HFFc6 (cell line): Measurements from ENCODE around the gene MRPS33. TPM values are rescaled to one million over a fixed set of nuclear protein-coding genes. Genes with fewer than 3 reads are reported as not detected.
"Not testable (repeated sequence)": the region's sequence is repeated elsewhere in the genome, so short reads cannot be mapped to it uniquely, and the experiment has no call there.

ENCODE experiments used
- DNase-seq: peaks from one replicate; pipeline ENCODE4 v3.0.0-alpha.2; 2018
- H3K27ac Mint-ChIP-seq: 2 replicates; pipeline ENCODE4 v1.8.0; 2020; ENCODE audit warnings: mild to moderate bottlenecking, mixed read lengths
- H3K27me3 Mint-ChIP-seq: 2 replicates; pipeline ENCODE4 v1.8.0; 2021; ENCODE audit warnings: mild to moderate bottlenecking, moderate library complexity, mixed read lengths; ENCODE audit not compliant: insufficient read depth
- H3K36me3 Mint-ChIP-seq: 2 replicates; pipeline ENCODE4 v1.8.0; 2021; ENCODE audit warnings: low read depth, mixed read lengths
- H3K4me1 Mint-ChIP-seq: 2 replicates; pipeline ENCODE4 v1.8.0; 2020; ENCODE audit warnings: low read depth, mixed read lengths
- H3K4me3 Mint-ChIP-seq: 2 replicates; pipeline ENCODE4 v1.8.0; 2020; ENCODE audit warnings: mild to moderate bottlenecking, moderate library complexity, mixed read lengths
- H3K9me3 Mint-ChIP-seq: 2 replicates; pipeline ENCODE4 v1.8.0; 2020; ENCODE audit warnings: mild to moderate bottlenecking, mixed read lengths
- CTCF ChIP-seq: fragments of 200-600 bp; sonication (generic); IDR thresholded peaks from 2 replicates; pipeline ENCODE4 v1.5.0; 2021; ENCODE audit warnings: antibody characterized with exemption, mild to moderate bottlenecking
- total RNA-seq, 6 experiments: library from RNA; stranded (reverse); fragmentation: NEBNext Ultra II Directional; extraction: Animal tissue kit (Norgen Biotek cat#: 25700); gene quantifications; 2 replicates in 1 of 6; 3 replicates in 5 of 6; pipeline ENCODE4 v1.2.3, GENCODE V29; 2021

MRPS33 gene
- total RNA-seq, 6 experiments from 2014 or later: 61.7 to 78.9 (median 68.1) TPM

DNA sequence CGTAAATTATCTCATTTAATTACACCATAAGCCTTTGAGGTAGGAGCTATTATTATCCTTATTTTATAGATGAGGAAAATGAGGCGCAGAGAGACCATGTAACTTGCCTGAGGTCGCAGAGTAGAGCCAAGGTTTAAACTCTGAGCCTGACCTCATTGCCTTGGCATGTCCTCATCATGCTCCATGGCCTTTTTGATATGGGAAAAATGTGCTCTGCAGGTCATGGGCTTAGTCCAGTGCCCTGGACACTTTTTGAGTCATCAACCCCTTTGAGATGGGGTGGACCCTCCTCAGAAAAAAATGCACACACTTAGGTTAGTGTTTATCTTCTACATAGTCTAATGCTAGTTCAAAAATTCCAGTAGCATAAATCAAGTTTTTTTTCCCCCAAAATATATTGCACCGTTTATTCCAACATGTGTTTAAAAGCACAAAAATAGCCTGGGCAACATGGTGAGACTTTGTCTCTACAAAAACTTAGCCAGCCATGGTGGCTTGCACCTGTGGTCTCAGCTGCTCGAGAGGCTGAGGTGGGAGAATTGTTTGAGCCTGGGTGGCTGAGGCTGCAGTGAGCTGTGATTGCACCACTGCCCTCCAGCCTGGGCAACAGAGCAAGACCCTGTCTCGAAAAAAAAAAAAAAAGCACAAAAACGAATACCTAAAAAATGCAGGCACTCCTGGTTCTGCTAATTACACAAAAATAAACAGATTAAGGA is 30.5 kb upstream of the MRPS33 start:
- peaks cover 7% of the 10 kb centered on the region for H3K9me3 Mint-ChIP-seq
- DNase-seq: peak; percentile 56
- H3K27me3 Mint-ChIP-seq: no peaks in the 10 kb centered on the region
- peaks cover 78% of the 10 kb centered on the region for H3K4me1 Mint-ChIP-seq
- H3K36me3 Mint-ChIP-seq: peaks cover 12% of the 10 kb centered on the region
- H3K27ac Mint-ChIP-seq: peak overlapping the region; percentile 89
- TF ChIP-seq CTCF: no peak
- peak overlapping the region; percentile 61 for H3K4me3 Mint-ChIP-seq

DNA sequence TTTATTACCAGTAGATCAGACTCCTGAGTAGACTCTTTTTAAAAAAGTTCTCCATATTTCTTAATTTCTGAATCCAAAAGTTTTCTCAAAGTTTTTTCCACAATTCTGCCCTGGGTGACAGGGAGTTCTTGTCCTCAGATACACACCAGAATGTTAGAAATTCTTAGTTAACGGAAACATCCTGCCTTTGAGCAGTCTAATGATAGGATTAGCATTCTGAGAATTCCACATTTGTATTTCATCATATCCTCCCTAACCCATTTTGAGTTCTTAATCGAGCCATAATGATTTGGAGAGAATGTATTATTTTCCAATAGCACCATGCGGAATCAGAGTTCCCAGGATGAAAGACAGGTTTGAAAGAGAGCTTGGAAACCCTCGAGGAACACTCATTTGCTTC is 28.9 kb upstream of the MRPS33 start:
- DNase-seq: peak; percentile 4
- H3K4me3 Mint-ChIP-seq: peak overlapping the region; percentile 10; the same call in 1 of the 2 replicates
- H3K36me3 Mint-ChIP-seq: peaks cover 12% of the 10 kb centered on the region
- peaks cover 82% of the 10 kb centered on the region for H3K4me1 Mint-ChIP-seq
- TF ChIP-seq CTCF: no peak
- H3K9me3 Mint-ChIP-seq: peaks cover 7% of the 10 kb centered on the region
- peak overlapping the region; percentile 63 for H3K27ac Mint-ChIP-seq
- no peaks in the 10 kb centered on the region; the same call in 1 of the 2 replicates for H3K27me3 Mint-ChIP-seq

- TF ChIP-seq CTCF: no peak
- no peaks in the 10 kb centered on the region; the same call in 1 of the 2 replicates for H3K27me3 Mint-ChIP-seq
- peaks cover 72% of the 10 kb centered on the region for H3K4me1 Mint-ChIP-seq
- H3K36me3 Mint-ChIP-seq: peaks cover 12% of the 10 kb centered on the region
- no peak overlapping the region for H3K4me3 Mint-ChIP-seq
- H3K27ac Mint-ChIP-seq: peak overlapping the region; percentile 60
- DNase-seq: no peak
- H3K9me3 Mint-ChIP-seq: peaks cover 7% of the 10 kb centered on the region
These were observed 27.8 kb upstream of the MRPS33 start for GRCh38 chr7:141042222-141043193.

DNA sequence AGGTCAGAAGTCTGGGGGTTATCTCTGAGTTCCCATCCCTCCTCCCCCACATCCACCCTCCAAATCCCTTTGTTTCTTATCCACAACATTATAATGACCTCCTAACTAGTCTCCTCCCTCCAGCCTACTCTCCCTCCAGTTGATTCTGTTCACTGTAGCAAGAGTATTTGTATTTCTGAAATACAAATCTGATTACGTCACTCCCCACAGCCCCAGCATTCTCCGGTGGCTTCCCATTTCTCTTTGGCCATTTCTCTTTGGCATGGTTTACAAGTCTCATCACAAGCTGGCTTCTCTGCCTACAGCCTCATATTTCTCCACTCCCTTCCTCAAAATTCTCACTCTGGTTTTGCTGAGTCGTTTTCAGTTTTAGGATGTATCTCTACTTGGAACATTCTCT is 24.6 kb upstream of the MRPS33 start:
- peak overlapping the region; percentile 60 for H3K4me3 Mint-ChIP-seq
- peak; percentile 35 for DNase-seq
- H3K36me3 Mint-ChIP-seq: no peaks in the 10 kb centered on the region

DNA sequence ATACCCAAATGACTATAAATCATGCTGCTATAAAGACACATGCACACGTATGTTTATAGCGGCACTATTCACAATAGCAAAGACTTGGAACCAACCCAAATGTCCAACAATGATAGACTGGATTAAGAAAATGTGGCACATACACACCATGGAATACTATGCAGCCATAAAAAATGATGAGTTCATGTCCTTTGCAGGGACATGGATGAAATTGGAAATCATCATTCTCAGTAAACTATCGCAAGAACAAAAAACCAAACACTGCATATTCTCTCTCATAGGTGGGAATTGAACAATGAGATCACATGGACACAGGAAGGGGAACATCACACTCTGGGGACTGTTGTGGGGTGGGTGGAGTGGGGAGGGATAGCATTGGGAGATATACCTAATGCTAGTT is 23.3 kb upstream of the MRPS33 start:
- H3K4me1 Mint-ChIP-seq: peaks cover 29% of the 10 kb centered on the region
- not testable (repeated sequence) for H3K27me3 Mint-ChIP-seq, H3K4me3 Mint-ChIP-seq, DNase-seq, H3K36me3 Mint-ChIP-seq, H3K9me3 Mint-ChIP-seq, H3K27ac Mint-ChIP-seq

More for the DNA sequence above, 24.6 kb upstream of the MRPS33 start:
- peaks cover under 1% of the 10 kb centered on the region for H3K27me3 Mint-ChIP-seq
- peaks cover 40% of the 10 kb centered on the region for H3K4me1 Mint-ChIP-seq
- peak overlapping the region; percentile 73 for H3K27ac Mint-ChIP-seq
- TF ChIP-seq CTCF: no peak
- H3K9me3 Mint-ChIP-seq: no peaks in the 10 kb centered on the region; the same call in 1 of the 2 replicates

- H3K4me1 Mint-ChIP-seq, H3K27ac Mint-ChIP-seq, H3K4me3 Mint-ChIP-seq, H3K36me3 Mint-ChIP-seq, DNase-seq, H3K27me3 Mint-ChIP-seq, H3K9me3 Mint-ChIP-seq: not testable (repeated sequence)
These were observed 18.0 kb upstream of the MRPS33 start for GRCh38 chr7:141032539-141033323.
